ENCODE results near the gene LRSAM1.

LRSAM1 gene
- 25.2 to 48.5 reads per million in 2 experiments for total RNA-seq

DNA sequence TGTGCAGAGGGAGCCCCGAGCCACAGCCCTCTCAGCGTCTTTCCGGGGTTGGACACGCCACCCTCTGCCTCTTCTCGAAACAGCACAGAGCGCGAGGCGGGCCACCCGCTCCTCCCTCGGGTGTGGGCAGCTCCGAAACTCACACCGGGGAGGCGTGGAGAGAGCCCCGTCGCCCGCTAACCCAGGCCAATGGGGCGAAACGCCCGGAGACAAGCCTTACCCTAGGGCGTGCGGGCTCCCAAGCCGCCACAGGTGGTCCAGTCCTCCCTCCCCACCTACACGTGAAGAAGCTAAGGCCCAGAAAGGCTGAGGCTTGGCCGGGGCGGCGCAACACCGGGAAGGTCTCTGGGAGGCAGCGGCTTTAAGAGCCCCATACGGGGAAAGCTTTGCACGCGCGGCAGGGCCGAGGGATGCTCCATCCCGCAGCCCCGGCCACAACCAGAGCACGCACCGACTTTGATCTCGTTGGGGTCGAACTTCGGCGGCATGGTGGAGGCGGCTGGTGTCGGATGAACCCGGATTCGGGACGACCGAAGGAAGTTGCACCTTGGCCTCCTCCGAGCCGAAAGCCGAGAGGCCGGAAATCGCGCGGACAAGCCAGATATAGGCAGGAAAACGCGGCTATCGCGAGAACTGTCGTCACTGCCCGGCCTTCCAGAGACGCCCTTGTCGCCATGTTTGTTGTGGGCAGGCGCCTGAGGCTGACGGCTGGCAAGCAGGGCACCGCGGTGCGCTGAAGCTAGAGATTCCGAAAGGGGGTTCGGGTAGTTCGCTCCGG, at the start of gene LRSAM1, which contains the start of gene RPL12:
Gene LRSAM1, plus strand, starts transcription at position 681 of the 778 bp plus-strand sequence. CDS start 3,018 bp downstream, outside the sequence.
Gene RPL12, minus strand, starts transcription at position 577 of the 778 bp plus-strand sequence. Its CDS starts 89 bp downstream, at position 488.
- peak; percentile 98 for DNase-seq (ENCODE audit: low read depth)

DNA sequence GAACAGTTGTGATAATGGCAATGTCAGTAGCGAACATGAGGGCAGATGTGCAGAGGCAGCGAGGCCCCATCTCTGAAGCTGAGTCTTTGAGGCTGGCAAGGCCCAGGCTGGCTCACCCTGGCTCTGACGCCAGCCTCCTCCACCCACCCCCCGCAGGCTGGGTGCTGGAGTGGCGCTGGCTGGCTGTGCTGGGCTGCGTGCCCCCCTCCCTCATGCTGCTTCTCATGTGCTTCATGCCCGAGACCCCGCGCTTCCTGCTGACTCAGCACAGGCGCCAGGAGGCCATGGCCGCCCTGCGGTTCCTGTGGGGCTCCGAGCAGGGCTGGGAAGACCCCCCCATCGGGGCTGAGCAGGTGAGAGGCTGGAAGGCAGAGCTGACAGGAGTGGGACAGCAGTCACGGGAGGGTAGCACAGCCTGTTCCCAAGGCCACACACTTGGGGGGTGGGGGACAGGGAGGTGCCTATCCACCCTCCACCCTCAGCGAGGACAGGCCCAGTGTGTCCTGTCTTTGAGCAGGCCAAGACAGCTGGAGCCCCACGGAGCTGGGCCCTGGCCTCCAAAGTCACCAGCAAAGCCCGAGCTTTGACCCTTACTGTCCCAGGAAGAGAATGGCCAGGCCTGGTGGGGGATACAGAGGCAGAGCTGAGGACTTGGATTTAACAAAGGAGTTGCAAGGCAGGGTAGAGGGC, 48.8 kb upstream of the LRSAM1 start:
- no peak for DNase-seq (ENCODE audit: low read depth)

DNA sequence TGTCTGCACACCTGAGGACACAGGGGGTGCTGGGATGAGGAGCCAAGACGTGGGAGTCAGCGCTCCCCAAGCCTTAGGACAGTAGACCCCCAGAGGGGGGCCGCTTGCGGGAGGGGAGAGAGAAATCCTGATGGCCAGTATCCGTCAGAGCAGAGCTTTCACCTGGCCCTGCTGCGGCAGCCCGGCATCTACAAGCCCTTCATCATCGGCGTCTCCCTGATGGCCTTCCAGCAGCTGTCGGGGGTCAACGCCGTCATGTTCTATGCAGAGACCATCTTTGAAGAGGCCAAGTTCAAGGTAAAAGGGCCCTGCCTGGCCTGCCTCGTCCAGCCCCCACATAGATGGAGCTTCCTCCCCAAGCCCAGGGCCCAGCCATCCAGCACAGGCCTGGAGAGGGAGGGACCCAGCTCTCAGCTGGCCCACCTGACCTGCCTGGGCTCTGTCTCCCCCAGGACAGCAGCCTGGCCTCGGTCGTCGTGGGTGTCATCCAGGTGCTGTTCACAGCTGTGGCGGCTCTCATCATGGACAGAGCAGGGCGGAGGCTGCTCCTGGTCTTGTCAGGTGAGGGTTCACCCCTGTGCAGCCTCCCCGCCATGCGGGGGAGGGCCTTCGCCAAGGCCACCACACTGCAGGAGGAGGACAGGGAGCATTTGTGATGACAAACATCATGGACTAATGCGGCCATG, 47.7 kb upstream of the LRSAM1 start:
- DNase-seq (ENCODE audit: low read depth): no peak

DNA sequence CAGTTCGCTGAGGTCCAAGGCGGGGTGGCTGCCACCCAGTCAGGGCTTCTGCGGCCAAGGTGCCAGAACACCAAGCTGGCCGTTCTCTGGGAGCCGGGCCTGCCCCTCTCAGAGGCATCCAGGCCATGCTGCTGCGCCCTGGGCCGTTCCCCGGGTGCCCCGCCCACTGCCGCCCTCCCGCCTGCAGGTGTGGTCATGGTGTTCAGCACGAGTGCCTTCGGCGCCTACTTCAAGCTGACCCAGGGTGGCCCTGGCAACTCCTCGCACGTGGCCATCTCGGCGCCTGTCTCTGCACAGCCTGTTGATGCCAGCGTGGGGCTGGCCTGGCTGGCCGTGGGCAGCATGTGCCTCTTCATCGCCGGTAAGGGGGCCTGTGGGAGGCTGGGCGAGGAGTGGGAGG, 46.7 kb upstream of the LRSAM1 start:
- DNase-seq (ENCODE audit: low read depth): no peak

DNA sequence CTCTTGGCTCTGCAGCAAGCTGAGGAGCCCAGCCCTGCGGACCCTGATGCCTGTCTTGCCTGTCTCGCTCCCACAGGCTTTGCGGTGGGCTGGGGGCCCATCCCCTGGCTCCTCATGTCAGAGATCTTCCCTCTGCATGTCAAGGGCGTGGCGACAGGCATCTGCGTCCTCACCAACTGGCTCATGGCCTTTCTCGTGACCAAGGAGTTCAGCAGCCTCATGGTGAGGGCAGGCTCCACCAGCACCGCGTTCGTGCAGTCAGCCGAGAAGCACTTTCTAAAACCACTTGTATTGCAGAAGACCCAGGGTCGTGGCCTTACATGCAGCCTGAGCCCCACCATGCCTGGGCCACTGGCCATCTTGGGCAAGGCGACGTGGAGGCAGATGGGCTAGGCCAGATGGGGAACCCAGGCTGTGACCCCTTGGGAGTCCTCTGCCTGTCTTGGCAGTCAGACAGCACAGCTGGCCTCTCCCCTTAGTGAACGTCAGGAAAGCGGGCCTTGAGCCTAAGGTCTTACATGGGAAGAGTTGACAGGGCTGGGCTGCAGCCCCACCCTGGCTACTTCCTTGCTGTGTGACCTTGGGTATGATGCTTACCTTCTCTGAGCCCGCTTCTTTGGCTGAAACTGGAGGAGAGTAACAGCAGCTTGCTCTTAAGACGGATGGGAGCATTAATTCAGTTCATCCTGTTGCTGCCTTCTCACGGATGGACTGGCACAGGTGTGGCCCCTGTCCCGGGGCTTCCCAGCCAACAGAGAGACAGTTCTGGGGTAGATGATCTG, 45.8 kb upstream of the LRSAM1 start:
- no peak for DNase-seq (ENCODE audit: low read depth)

DNA sequence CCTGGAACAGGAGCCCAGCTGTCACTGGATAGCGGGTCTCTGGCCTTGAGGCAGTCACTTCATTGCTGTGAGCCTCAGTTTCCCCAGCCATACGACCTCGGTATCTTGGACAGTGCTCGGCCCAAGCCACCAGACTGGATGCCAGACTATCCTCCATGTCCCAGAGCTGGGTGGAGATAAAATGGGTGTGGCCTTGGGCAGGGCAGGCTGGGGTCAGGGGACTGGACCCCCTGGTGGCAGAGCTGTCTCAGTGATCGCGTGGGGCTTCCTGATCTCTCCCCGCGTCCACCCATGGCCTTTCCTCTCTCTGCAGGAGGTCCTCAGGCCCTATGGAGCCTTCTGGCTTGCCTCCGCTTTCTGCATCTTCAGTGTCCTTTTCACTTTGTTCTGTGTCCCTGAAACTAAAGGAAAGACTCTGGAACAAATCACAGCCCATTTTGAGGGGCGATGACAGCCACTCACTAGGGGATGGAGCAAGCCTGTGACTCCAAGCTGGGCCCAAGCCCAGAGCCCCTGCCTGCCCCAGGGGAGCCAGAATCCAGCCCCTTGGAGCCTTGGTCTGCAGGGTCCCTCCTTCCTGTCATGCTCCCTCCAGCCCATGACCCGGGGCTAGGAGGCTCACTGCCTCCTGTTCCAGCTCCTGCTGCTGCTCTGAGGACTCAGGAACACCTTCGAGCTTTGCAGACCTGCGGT, 44.4 kb upstream of the LRSAM1 start:
- DNase-seq (ENCODE audit: low read depth): no peak

DNA sequence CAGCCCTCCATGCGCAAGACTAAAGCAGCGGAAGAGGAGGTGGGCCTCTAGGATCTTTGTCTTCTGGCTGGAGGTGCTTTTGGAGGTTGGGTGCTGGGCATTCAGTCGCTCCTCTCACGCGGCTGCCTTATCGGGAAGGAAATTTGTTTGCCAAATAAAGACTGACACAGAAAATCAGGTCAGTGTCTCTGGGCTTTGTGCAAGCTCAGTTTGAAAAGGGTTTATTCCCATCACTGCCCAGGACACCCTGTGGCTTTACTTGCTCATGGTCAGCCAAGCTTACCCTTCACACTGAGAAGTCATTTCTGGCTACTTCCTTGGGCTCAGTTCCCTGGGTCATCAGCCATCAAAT, 43.8 kb upstream of the LRSAM1 start:
- no peak for DNase-seq (ENCODE audit: low read depth)

DNA sequence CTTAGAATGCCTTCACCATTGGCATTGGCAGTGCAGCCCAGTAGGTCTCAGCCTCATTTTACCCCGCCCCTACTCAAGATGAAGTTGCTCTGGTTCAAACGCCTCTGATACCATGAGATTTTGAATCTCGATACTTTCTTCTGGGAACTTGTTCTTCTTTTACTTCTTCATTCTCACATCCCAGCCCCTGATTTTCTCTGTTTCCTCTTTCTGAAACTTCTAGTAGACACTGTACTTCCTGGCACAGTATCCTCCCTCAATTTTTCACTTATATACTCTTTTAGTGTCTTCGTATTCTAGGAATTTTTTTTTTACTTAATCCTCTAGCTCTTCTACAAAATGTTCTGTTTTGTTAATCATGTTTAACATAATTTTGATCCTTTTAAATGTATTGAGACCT, 40.2 kb upstream of the LRSAM1 start:
- no peak for DNase-seq (ENCODE audit: low read depth)

DNA sequence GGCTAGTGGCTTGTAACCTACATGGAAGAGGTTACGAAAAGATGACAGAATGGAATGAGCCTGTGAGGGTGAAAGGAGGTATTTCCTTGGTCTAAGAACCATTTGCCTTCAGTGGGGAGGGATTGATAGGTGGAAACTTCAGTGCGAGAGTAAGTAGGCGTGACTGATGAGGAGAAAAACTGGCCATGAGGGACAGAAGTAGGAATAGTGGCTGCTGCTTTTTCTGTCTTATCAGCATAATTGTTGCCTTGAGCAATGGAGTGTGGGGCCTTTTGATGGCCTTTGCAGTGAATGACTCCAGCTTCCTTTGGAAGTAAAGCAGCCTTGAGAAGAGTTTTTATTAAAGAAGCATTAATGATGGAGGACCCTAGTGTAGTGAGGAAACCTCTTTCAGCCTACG, 36.2 kb upstream of the LRSAM1 start:
- no peak for DNase-seq (ENCODE audit: low read depth)

DNA sequence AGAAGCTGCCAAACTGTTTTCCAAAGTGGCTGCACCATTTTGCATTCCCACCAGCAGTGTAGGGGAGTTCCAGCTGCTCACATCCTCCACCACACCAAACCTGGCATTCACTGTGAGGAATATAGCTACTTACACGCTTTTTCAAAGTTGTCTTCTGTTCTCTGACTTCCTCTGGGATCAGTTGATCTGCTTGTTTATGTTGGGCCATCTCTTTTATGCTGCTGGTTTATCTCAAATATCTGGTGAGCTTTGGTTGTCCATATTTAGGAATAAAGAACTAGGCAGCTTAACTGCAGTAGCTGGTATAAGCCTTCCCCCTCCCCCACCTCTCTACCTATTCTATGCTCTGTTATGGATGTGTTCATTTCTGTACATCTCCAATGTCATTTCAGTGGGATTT, 35.7 kb upstream of the LRSAM1 start:
- DNase-seq (ENCODE audit: low read depth): no peak

DNA sequence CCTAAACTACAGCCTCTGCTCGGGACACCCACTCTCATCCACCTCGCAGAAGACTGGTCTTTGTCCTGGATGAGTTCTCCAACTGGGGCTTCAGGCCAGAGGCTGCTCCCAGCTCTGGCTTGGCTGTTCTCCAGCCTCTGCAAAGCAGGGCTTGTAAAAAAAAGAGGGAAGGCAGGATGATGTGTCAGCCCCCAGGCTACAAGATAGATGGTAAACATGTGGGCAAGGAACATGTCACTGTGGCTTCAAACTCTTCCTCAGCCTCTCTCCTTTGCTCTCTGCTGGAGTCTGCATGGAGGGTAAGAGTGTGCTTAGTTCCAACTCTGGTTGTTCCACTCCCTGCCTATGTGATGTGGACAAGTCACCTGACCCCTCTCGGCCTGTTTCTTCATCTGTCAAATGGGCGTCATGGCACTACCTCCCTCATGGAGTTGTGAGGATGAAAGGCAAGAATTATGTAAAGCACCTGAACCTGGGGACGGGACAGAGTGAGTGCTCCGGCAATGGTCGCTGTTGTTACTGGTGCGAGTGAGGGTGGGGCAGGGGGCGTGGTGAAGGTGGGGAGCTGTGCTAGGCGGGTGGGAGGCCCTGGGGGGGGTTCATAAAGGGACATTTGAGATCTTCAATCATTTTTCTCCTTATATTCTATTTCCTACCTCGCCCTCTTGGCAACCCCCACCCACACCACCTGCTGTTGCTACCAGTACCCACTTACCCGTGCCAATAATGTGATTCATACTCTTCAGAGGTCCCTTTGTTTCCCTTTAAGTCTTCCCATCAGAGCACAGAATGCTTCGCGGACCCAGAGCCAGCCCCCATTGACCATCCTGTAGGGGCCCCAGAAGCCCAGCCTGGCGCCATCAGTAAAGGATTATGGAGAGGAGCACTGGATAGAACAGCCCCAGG, 33.9 kb upstream of the LRSAM1 start:
- DNase-seq (ENCODE audit: low read depth): no peak

DNA sequence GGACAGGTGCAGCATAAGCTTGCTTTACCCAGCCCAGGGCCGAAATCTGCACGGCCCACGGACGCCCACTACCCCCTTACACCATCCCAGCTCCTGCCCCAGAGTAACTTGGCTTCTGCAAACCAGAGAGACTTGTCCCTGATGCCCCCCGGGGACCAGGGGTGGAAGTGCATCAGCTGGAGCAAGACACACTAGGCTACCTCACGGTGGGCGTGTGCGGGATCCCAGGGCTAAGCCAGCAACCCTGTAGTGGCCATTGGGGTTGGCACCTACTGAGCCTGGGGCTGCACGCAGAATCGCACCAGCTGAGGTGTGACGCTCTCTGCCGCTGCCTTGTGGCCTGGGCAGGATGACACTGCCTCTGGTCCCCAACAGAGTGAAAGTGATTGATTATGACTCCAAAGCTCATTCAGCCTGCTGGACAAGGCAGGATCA, 33.3 kb upstream of the LRSAM1 start:
- DNase-seq (ENCODE audit: low read depth): peak; percentile 19

DNA sequence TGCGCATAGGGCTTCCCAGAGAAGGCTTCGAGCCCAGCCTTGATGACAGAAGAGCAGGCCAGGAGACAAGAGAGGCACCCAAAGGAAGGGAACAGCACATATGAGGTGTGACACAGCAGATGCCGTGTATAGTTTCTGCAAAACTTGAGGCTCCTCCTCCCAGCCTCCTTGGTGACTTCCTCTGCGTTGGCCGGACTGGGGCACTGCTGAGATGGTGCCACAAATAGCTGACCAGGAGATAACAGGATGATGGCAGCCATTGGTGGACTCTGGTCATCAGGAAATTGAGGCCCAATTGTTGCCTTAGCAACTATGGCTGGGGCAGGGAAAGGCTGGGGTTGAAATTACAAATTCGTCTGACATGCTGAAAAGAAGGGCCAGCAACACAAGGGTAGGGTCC, 32.0 kb upstream of the LRSAM1 start:
- DNase-seq (ENCODE audit: low read depth): no peak

DNA sequence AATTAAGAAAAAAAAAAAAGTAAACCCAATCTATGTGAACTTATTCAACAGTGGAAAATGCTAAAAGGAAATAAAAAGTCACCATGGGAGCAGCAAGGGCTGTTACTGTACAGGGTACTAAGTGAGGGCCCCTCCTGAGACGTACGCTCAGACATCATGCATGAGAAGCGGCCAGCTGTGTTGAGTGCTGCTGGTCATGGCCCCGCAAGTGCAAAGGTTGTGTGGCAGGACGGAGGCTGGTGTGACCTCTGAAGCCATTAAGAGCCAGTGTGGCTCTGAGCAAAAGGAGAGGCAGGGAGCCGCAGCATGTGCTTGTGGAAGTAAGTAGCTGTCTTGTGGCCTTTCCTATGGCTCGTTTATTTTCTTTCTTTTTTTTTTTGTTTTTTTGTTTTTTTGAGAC, 30.3 kb upstream of the LRSAM1 start:
- DNase-seq (ENCODE audit: low read depth): no peak

DNA sequence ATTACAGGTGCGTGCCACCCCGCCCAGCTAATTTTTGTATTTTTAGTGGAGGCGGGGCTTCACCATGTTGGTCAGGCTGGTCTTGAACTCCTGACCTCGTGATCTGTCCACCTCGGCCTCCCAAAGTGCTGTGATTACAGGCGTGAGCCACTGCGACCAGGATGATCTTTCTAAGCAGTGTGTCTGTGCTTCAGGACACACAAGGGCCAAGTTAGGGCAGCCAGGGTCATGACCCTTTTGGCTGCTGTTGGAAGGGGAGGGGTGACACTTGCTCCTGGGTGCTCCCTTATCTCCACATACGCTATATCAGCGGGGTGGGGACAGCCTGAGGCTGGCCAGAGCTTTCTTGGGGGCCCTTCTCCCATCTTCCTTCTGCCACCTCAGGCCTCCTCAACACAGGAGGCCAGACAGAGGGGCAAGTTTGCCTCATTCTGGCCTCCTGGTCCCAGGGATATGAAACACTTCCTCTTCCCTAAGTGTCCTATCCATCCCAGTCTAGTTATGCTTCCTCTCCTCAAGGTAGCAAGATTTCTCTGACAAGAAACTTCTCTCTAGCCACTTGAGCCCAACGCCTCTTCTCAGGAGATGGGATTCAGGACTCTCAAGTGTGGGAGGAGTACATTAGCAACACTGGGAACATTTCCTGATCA, 29.1 kb upstream of the LRSAM1 start:
- DNase-seq (ENCODE audit: low read depth): no peak

DNA sequence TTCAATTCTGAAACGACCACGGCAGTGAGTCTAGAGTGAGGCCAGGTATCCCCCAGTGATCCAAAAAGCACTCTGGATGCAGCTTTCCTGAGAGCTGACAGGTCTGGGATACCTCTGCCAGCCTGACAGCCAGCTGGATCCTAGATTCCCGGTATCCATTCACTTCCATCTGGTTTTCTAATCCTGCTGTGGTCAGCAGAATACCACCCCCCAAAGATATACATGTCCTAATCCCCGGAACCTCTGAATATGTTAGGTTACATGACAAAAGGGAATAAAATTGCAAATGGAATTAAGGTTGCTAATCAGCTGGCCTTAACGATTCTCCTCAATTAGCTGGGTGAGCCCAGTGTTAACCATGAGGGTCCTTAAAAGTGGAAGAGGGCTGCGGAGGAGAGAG, 28.5 kb upstream of the LRSAM1 start:
- DNase-seq (ENCODE audit: low read depth): no peak

DNA sequence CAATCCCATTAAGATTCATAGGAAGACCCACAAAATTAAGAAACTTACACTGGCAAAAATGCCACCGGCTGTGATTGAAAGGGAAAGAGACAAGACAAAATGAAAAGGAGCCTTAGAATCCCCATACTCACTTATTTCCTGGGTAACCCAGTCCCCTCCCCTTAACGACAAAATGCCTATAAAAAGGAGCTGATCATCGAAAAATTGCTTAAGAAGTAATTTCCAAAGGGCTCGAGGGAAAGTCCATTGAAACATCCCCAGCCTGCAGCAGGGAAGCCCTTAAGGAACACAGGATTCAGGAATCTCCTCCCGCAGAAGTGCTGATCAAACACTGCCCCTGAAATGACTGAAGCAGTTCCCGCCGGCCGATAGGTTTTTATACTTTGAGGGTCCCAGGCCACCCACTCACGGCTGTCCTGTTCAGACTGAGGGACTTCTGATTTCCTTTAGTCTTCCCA, 27.8 kb upstream of the LRSAM1 start:
- DNase-seq (ENCODE audit: low read depth): no peak

DNA sequence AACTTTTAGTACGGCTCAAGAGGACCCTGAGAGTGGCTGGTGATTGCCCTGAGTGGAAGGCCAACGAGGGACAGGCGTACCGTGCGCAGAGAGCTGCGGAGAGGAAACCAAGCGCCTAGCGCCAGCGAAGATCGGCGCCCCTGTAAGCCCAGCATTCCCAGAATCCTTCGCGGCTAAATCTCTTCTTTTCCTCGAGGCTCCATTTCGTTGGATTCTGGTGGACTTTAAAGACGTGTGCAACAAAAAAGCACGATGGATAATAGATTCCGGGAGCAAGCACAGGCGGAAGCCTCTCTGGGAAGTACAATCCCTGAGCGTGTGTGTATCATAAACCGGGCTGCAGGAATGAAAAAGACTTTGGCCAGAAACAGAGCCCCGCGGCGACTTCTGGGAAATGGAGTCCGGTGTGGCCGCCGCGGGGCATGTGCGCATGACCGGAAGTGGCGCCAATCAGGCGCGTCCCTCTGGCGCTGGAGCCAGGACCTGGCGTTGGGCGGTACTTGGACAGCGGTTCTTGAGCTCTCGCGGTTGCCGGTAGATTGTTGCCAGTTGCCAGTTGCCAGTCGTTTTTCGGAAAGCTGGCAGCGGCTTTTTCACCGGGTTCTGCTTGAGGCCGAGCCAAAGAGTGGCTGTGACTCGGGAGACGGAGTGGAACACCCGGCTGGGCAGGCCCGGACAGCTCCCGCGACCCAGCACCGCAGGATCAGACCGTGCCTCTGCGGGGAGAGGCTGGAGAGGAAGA, 27.2 kb upstream of the LRSAM1 start, which contains the start of gene ZNF79:
Gene ZNF79, plus strand, starts transcription at position 449 of the 742 bp plus-strand sequence. CDS start 406 bp downstream, outside the sequence.
- peak; percentile 81 for DNase-seq (ENCODE audit: low read depth)

DNA sequence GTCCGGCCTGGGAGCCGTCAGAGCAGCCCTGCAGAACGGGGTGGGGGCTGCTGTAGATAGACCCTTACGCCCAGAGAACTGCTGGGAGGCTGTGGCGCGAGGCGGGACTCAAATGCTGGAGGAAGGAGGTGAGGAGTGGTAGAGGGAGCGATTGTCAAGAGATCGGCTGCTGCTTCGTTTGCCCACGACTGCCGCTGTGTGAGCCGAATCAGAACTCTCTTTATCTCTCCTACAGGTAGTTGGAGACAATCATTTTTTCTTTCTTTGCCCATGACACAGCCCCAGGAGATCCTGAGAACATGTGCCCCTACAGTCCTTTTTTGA, 26.7 kb upstream of the LRSAM1 start:
- peak; percentile 14 for DNase-seq (ENCODE audit: low read depth)

Data from T follicular helper cell (primary cell).